ENCODE data around the gene TMEM242. TPM values are rescaled to one million over a fixed set of nuclear protein-coding genes. Genes with fewer than 3 reads are reported as not detected.
A peak's percentile ranks its signal among the peaks of the same experiment; 100 is the strongest.

The TMEM242 gene
- total and polyA plus RNA-seq, 2 donors (not counting 3 experiments of a cell fraction or from before 2014, with no cell fraction given), result 5.3 to 15.5 TPM

- FAIRE-seq (no peak), DNase-seq (ENCODE audit: low read depth, low spot score) (no peak)
- Histone ChIP-seq H3K9me3 (replicated peaks; ENCODE audit: control insufficient read depth, insufficient read depth, low read length) (no peaks in the 10 kb centered on the region), H3K4me2 (ENCODE audit: insufficient read depth, low read length) (peak overlapping the region; percentile 21), H3K27ac (ENCODE audit: insufficient read depth, low read depth, low read length) (no peak overlapping the region), H3K27me3 (ENCODE audit: control insufficient read depth in 2 of 2, insufficient read depth in 2 of 2, low read length in 2 of 2) (no peaks in the 10 kb centered on the region), H3K4me3 (replicated peaks in 1 of 3; ENCODE audit: insufficient read depth in 1 of 3, low read depth in 1 of 3, low read length in 3 of 3) (no peak overlapping the region), H3K79me2 (ENCODE audit: control insufficient read depth, insufficient read depth, low read length) (no peaks in the 10 kb centered on the region), H2AFZ (ENCODE audit: low read depth, low read length) (peak overlapping the region; percentile 15), H3K9me1 (replicated peaks; ENCODE audit: control insufficient read depth, extremely low read depth, insufficient read depth, low read length) (no peaks in the 10 kb centered on the region), H3K36me3 (ENCODE audit: control insufficient read depth in 2 of 2, extremely low read depth in 1 of 2, insufficient read depth in 2 of 2, low read length in 2 of 2) (no peaks in the 10 kb centered on the region), H3K4me1 (ENCODE audit: control insufficient read depth, extremely low read depth, insufficient read depth, low read length) (peaks cover 30% of the 10 kb centered on the region), H4K20me1 (replicated peaks; ENCODE audit: control insufficient read depth, extremely low read depth, insufficient read depth, low read length) (no peaks in the 10 kb centered on the region), H3K9ac (replicated peaks; ENCODE audit: extremely low read depth, insufficient read depth, low read length) (no peak overlapping the region)
- POLR2A ChIA-PET, result no interaction called here
- CTCF ChIA-PET, result interaction anchor here (0.8 to 1.6 kb wide), 4 partner anchors 12 to 267 kb away, joined by 3 to 13 read pairs (median 4); no protein-coding TSS in a partner anchor
- intact Hi-C loops (cut with micrococcal nuclease), result loop anchor here (10.0 kb wide), 2 partner anchors 557 to 807 kb away; no protein-coding TSS in a partner anchor
- no TSS peak for BruUV-seq (replicated peaks)
- TF ChIP-seq FOS (IDR thresholded peaks at IDR 0.05; ENCODE audit: borderline replicate concordance, insufficient read depth, low read length), result no peak
- TF ChIP-seq GATA2 (IDR thresholded peaks at IDR 0.05; ENCODE audit: insufficient read depth, insufficient read length, low read depth, low read length), result peak; percentile 12
- dilution Hi-C loops (cut with MboI; ENCODE audit: extremely low pct_ligation_motif_present, low sequenced_read_pairs), result no loop called here
Measured at GRCh38 chr6:157328108-157328692, 4.9 kb upstream of the TMEM242 start.

DNA sequence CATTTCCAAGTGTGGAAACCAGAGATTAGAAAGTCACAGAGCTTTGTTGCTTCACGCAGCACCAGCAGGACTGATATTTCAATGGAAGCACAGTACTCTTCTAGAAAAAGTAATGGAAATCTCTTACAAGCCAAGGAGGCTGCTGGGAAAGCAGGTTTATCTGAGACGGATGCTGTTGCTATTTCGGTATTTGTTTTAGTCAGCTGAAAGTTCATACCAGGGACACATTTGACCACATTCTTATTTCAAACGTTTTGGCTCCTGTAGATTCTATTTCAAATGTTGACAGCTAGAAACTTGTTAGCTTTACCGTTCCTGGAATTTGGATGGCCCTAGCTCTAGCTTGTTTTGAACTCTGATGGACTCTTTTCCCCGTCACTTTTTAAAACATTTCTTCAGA lies 3.7 kb upstream of the TMEM242 start:
- H3K4me2 ChIP-seq (ENCODE audit: insufficient read depth, low read length), result no peak overlapping the region
- POLR2A ChIA-PET, result no interaction called here
- FAIRE-seq (no peak), DNase-seq (ENCODE audit: low read depth, low spot score) (no peak)
- TF ChIP-seq POLR2AphosphoS5 (IDR thresholded peaks at IDR 0.05; ENCODE audit: insufficient read depth, low read depth, low read length), result no peak
- H2AFZ ChIP-seq (ENCODE audit: low read depth, low read length), result no peak overlapping the region
- H3K9ac ChIP-seq (replicated peaks; ENCODE audit: extremely low read depth, insufficient read depth, low read length), result no peak overlapping the region
- intact Hi-C loops (cut with micrococcal nuclease) (loop anchor here (10.0 kb wide), 2 partner anchors 558 to 808 kb away; no protein-coding TSS in a partner anchor), dilution Hi-C loops (cut with MboI; ENCODE audit: extremely low pct_ligation_motif_present, low sequenced_read_pairs) (no loop called here)
- no peaks in the 10 kb centered on the region for H3K9me3 ChIP-seq (replicated peaks; ENCODE audit: control insufficient read depth, insufficient read depth, low read length)
- CTCF ChIA-PET, result interaction anchor here (4.9 to 5.3 kb wide), 2 partner anchors 9 to 12 kb away, joined by 52 to 62 read pairs; no protein-coding TSS in a partner anchor
- H4K20me1 ChIP-seq (replicated peaks; ENCODE audit: control insufficient read depth, extremely low read depth, insufficient read depth, low read length), result no peaks in the 10 kb centered on the region
- H3K36me3 ChIP-seq (ENCODE audit: control insufficient read depth in 2 of 2, extremely low read depth in 1 of 2, insufficient read depth in 2 of 2, low read length in 2 of 2), result no peaks in the 10 kb centered on the region
- peaks cover 37% of the 10 kb centered on the region for H3K4me1 ChIP-seq (ENCODE audit: control insufficient read depth, extremely low read depth, insufficient read depth, low read length)
- H3K27me3 ChIP-seq (ENCODE audit: control insufficient read depth in 2 of 2, insufficient read depth in 2 of 2, low read length in 2 of 2), result no peaks in the 10 kb centered on the region
- H3K4me3 ChIP-seq (replicated peaks in 1 of 3; ENCODE audit: insufficient read depth in 1 of 3, low read depth in 1 of 3, low read length in 3 of 3), result no peak overlapping the region
- no TSS peak for BruUV-seq (replicated peaks)
- H3K27ac ChIP-seq (ENCODE audit: insufficient read depth, low read depth, low read length), result no peak overlapping the region
- peaks cover 7% of the 10 kb centered on the region for H3K79me2 ChIP-seq (ENCODE audit: control insufficient read depth, insufficient read depth, low read length)
- no peaks in the 10 kb centered on the region for H3K9me1 ChIP-seq (replicated peaks; ENCODE audit: control insufficient read depth, extremely low read depth, insufficient read depth, low read length)

Measured in endothelial cell of umbilical vein (primary cell).